Psoas muscle (tissue), 8 donors: ENCODE data around the gene ITGAD. TPM values are rescaled to one million over a fixed set of nuclear protein-coding genes. Genes with fewer than 3 reads are reported as not detected.

Source experiments
- ATAC-seq, 4 donors: fragments of 200-7000 bp; cut with Tn5 transposase; one replicate each; pipeline ENCODE4 v1.9.1; 2020; ENCODE audit warnings: moderate library complexity in 3 of 4, mild to moderate bottlenecking in 2 of 4
- DNase-seq, 2 donors: peaks; one replicate each; pipeline ENCODE4 v3.0.0-alpha.2; 2020
- H3K27ac ChIP-seq: fragments of 200-600 bp; one replicate; pipeline ENCODE4 v1.8.0; 2022
- H3K27me3 ChIP-seq, 3 donors: fragments of 200-600 bp in 1 of 3; one replicate each; pipeline versions ENCODE4 v1.6.1 to v1.8.0; 2013 to 2022; ENCODE audit warnings: low read length in 2 of 3, mild to moderate bottlenecking in 2 of 3, moderate library complexity in 1 of 3; ENCODE audit not compliant: insufficient read depth in 3 of 3
- H3K36me3 ChIP-seq, 2 donors: fragments of 200-600 bp in 1 of 2; one replicate each; pipeline versions ENCODE4 v1.6.1 to v1.8.0; 2013 to 2022; ENCODE audit warnings: low read depth in 1 of 2, mild to moderate bottlenecking in 1 of 2, moderate library complexity in 1 of 2; ENCODE audit not compliant: insufficient read depth in 1 of 2
- H3K4me1 ChIP-seq: fragments of 200-600 bp; one replicate; pipeline ENCODE4 v1.8.0; 2022
- H3K4me3 ChIP-seq: fragments of 200-600 bp; one replicate; pipeline ENCODE4 v1.8.0; 2022; ENCODE audit warnings: mild to moderate bottlenecking
- H3K9me3 ChIP-seq: fragments of 200-600 bp; one replicate; pipeline ENCODE4 v1.8.0; 2022
- CTCF ChIP-seq: fragments of 200-600 bp; IDR thresholded peaks from one replicate; pipeline ENCODE4 v1.8.0; 2022; ENCODE audit warnings: antibody characterized with exemption
- WGBS, 3 donors: extraction: QIAGEN DNeasy Blood & Tissue Kit; methylation state at CpG; one replicate each; pipeline versions ENCODE4 v1.1.6 to v1.1.7; 2013; 5-methylcytosine and 5-hydroxymethylcytosine counted together
- intact Hi-C, 2 donors: fragments of 100-400 bp; cut with DNase I; formaldehyde crosslinking; loops; one replicate each; pipeline versions ENCODE4 v1.11.0 to v1.14.2; 2022
- polyA plus RNA-seq, 3 donors: library from polyadenylated mRNA; stranded (reverse); fragments of 200-250 nt; gene quantifications; one replicate each; pipeline ENCODE4 v1.2.3, GENCODE V29; 2013
- total RNA-seq, 4 donors: library from RNA; stranded (reverse); fragmentation: NEBNext Ultra II Directional in 2 of 4; extraction: Animal tissue kit (Norgen Biotek cat#: 25700) in 2 of 4; gene quantifications; one replicate each; pipeline versions ENCODE4 v1.2.1 to v1.2.4, GENCODE V29; 2021 to 2023
- donor health status: healthy with polysubstance abuse.
- donor health status: DM: no; HTN: no; CAD: no; lungs with moderate emphysema.
- donor health status: Bipolar disorder and iron deficiency.
- donor health status: healthy.
- donor health status: DM: yes; HTN: yes; CAD: no.
- donor health status: DM: no; HTN: no; CAD: no.
- donor health status: DM: no; HTN: no; CAD: no.
- donor health status: DM: yes; HTN: yes; CAD: no.

ITGAD gene
- total and polyA plus RNA-seq, 7 donors: 0.01 to 0.42 (median 0.06) TPM; not detected in 3

DNA sequence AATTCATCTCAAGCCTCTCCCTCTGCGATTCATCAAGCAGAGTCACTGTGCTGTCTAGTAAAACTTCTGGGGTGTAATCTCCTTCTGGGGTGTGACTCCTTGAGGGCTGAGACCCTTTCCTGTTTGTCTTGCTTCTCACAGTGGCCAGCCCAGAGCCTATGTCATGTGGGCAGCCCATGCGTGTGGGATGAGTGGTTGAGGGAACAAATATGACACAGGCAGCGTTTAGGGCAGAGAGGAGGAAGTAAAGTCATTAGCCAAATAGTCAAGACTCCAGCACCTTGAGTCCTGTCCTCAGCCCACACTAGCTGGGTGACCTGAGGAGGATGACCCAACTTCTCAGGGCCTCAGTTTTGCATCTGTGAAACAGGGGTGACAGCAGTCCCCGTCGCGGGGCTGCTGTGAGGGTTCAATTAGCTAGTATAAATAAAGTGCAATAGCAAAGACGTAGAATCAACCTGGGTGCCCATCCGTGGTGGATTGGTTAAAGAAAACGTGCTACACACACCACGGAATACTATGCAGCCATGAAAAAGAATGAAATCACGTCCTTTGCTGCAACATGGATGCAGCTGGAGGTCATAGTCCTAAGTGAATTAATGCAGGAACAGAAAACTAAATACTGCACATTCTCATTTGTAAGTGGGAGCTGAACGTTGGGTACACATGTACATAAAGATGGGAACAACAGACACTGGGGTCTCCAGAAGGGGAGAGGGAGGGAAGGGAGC is 42.7 kb upstream of the ITGAD start:
- no peak for ATAC-seq
- no peaks in the 10 kb centered on the region for H3K36me3 ChIP-seq
- H3K27me3 ChIP-seq: peaks cover 0 to 4% (median 0%) of the 10 kb centered on the region in 3 donors
- no peaks in the 10 kb centered on the region for H3K4me1 ChIP-seq
- H3K4me3 ChIP-seq: no peak overlapping the region
- intact Hi-C loops: no loop called here
- no peak for DNase-seq
- no peaks in the 10 kb centered on the region for H3K9me3 ChIP-seq
- H3K27ac ChIP-seq: no peak overlapping the region
- TF ChIP-seq CTCF: no peak
- 74 to 78% (median 76%) methylated on average over 12 of the region's 12 CpGs for WGBS, 3 donors

GRCh38 chr16:31351246-31351941 is 41.7 kb upstream of the ITGAD start:
- ATAC-seq: no peak
- no peak for TF ChIP-seq CTCF
- peaks cover 0 to 4% (median 0%) of the 10 kb centered on the region in 3 donors for H3K27me3 ChIP-seq
- H3K4me1 ChIP-seq: no peaks in the 10 kb centered on the region
- no peaks in the 10 kb centered on the region for H3K36me3 ChIP-seq
- no peak overlapping the region for H3K4me3 ChIP-seq
- no peak for DNase-seq
- no peak overlapping the region for H3K27ac ChIP-seq
- 72 to 77% (median 74%) methylated on average over 19 of the region's 19 CpGs for WGBS, 3 donors
- intact Hi-C loops: no loop called here
- H3K9me3 ChIP-seq: no peaks in the 10 kb centered on the region

- DNase-seq (peak in 1 of 2 donors; percentile 52), ATAC-seq (no peak)
- intact Hi-C loops: no loop called here
- Histone ChIP-seq H3K27ac (no peak overlapping the region), H3K9me3 (no peaks in the 10 kb centered on the region), H3K4me1 (no peaks in the 10 kb centered on the region), H3K27me3 (peaks cover 0 to 4% (median 0%) of the 10 kb centered on the region in 3 donors), H3K36me3 (no peaks in the 10 kb centered on the region), H3K4me3 (no peak overlapping the region)
- WGBS, 3 donors: 43 to 58% (median 47%) methylated on average over 6 of the region's 6 CpGs
- TF ChIP-seq CTCF: no peak
Observed at GRCh38 chr16:31351942-31352325, 41.2 kb upstream of the ITGAD start.

- Histone ChIP-seq H3K9me3 (no peaks in the 10 kb centered on the region), H3K4me3 (no peak overlapping the region), H3K36me3 (no peaks in the 10 kb centered on the region), H3K4me1 (no peaks in the 10 kb centered on the region), H3K27ac (no peak overlapping the region), H3K27me3 (peaks cover 0 to 4% (median 0%) of the 10 kb centered on the region in 3 donors)
- WGBS, 3 donors: 83 to 85% (median 84%) methylated on average over 22 of the region's 22 CpGs
- intact Hi-C loops: no loop called here
- TF ChIP-seq CTCF: no peak
- no peak for ATAC-seq
- peak in 1 of 2 donors; percentile 44 for DNase-seq
Observed at GRCh38 chr16:31352376-31353115, 40.6 kb upstream of the ITGAD start.
